ENCODE results near the gene CYP2W1.

- TF ChIP-seq, protein P1, sequence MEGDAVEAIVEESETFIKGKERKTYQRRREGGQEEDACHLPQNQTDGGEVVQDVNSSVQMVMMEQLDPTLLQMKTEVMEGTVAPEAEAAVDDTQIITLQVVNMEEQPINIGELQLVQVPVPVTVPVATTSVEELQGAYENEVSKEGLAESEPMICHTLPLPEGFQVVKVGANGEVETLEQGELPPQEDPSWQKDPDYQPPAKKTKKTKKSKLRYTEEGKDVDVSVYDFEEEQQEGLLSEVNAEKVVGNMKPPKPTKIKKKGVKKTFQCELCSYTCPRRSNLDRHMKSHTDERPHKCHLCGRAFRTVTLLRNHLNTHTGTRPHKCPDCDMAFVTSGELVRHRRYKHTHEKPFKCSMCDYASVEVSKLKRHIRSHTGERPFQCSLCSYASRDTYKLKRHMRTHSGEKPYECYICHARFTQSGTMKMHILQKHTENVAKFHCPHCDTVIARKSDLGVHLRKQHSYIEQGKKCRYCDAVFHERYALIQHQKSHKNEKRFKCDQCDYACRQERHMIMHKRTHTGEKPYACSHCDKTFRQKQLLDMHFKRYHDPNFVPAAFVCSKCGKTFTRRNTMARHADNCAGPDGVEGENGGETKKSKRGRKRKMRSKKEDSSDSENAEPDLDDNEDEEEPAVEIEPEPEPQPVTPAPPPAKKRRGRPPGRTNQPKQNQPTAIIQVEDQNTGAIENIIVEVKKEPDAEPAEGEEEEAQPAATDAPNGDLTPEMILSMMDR (IDR thresholded peaks at IDR 0.05), result no peak
- TF ChIP-seq POLR2A (IDR thresholded peaks at IDR 0.05), result no peak
These were observed 39.0 kb downstream of the CYP2W1 start for GRCh38 chr7:1021931-1022330.

Measured in vagina (tissue), 2 donors.